ENCODE results near the gene PPP1R3F.
A peak's percentile ranks its signal among the peaks of the same experiment; 100 is the strongest.

The PPP1R3F gene

GRCh38 chrX:49269767-49270248, at the start of gene PPP1R3F:
Gene PPP1R3F, plus strand, starts transcription at chrX:49269793. Its CDS starts 77 bp downstream, at chrX:49269870.
- peak within 1 kb of the TSS; percentile 60 for H3K4me3 ChIP-seq (ENCODE audit: low read length)
- no peak for DNase-seq (ENCODE audit: low read depth)
- no peak for TF ChIP-seq CTCF (IDR thresholded peaks at IDR 0.05; ENCODE audit: insufficient read depth, low read depth, low read length, missing control alignments)

GRCh38 chrX:49220100-49220499, 49.5 kb upstream of the PPP1R3F start:
- no peak for DNase-seq (ENCODE audit: low read depth)
- no peak overlapping the region for H3K4me3 ChIP-seq (ENCODE audit: low read length)
- no peak for TF ChIP-seq CTCF (IDR thresholded peaks at IDR 0.05; ENCODE audit: insufficient read depth, low read depth, low read length, missing control alignments)

- no peak for DNase-seq (ENCODE audit: low read depth)
- no peak for TF ChIP-seq CTCF (IDR thresholded peaks at IDR 0.05; ENCODE audit: insufficient read depth, low read depth, low read length, missing control alignments)
- no peak overlapping the region for H3K4me3 ChIP-seq (ENCODE audit: low read length)
Observed at GRCh38 chrX:49221868-49222267, 47.7 kb upstream of the PPP1R3F start.

GRCh38 chrX:49225858-49226257, 43.7 kb upstream of the PPP1R3F start:
- H3K4me3 ChIP-seq (ENCODE audit: low read length): no peak overlapping the region
- no peak for TF ChIP-seq CTCF (IDR thresholded peaks at IDR 0.05; ENCODE audit: insufficient read depth, low read depth, low read length, missing control alignments)
- DNase-seq (ENCODE audit: low read depth): no peak

- DNase-seq (ENCODE audit: low read depth): no peak
- H3K4me3 ChIP-seq (ENCODE audit: low read length): no peak overlapping the region
- no peak for TF ChIP-seq CTCF (IDR thresholded peaks at IDR 0.05; ENCODE audit: insufficient read depth, low read depth, low read length, missing control alignments)
Observed at GRCh38 chrX:49226946-49227345, 42.6 kb upstream of the PPP1R3F start.

GRCh38 chrX:49227726-49228125, 41.9 kb upstream of the PPP1R3F start:
- DNase-seq (ENCODE audit: low read depth): no peak
- no peak overlapping the region for H3K4me3 ChIP-seq (ENCODE audit: low read length)
- TF ChIP-seq CTCF (IDR thresholded peaks at IDR 0.05; ENCODE audit: insufficient read depth, low read depth, low read length, missing control alignments): no peak

GRCh38 chrX:49228185-49228584, 41.4 kb upstream of the PPP1R3F start:
- no peak for DNase-seq (ENCODE audit: low read depth)
- no peak for TF ChIP-seq CTCF (IDR thresholded peaks at IDR 0.05; ENCODE audit: insufficient read depth, low read depth, low read length, missing control alignments)
- H3K4me3 ChIP-seq (ENCODE audit: low read length): no peak overlapping the region
